ENCODE data around the gene WDR89. TPM values are rescaled to one million over a fixed set of nuclear protein-coding genes. Genes with fewer than 3 reads are reported as not detected.

WDR89 gene, protein sequence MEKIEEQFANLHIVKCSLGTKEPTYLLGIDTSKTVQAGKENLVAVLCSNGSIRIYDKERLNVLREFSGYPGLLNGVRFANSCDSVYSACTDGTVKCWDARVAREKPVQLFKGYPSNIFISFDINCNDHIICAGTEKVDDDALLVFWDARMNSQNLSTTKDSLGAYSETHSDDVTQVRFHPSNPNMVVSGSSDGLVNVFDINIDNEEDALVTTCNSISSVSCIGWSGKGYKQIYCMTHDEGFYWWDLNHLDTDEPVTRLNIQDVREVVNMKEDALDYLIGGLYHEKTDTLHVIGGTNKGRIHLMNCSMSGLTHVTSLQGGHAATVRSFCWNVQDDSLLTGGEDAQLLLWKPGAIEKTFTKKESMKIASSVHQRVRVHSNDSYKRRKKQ
- 16.9 TPM for polyA plus RNA-seq (2013, experiment 1 of 2)
- polyA plus RNA-seq (2013, experiment 2 of 2), result 16.9 TPM

DNA sequence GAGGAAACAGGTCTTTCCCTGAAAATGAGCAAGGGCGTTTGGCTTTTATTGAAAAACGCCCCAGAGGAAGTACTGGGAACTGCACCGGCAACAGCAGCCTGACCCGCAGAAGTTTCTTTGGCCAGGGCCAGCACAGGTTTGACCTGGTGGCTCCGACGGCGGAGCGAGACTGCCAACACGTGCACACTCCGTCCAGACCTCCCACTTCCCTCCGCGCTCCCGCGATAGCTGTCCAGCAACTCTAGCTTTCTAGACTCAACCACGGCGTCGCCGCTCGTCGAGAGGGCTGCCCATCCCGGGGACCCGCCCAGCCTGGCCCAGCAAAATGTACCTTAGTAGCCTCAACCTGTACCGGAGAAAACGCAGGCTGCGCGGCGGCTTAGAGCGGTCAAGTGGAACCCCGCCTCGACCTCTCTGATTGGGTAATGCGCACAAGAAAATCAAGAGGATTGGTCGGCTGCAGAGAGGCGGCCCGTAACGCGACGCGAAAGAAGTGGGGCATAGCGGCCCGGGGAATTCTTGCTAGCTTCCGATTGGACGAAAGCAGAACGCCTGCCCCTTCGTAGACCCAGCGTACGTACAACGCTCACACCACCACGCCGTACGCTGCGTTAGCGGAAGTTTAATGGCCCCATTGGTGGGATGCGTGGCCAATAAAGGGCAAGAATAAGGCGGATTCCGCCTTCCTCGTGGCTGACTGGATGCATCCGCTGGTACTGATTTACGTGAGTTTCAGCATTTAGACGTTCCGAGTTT lies at the start of gene WDR89:
WDR89 (minus strand) TSS at position 399 of the 756 bp plus-strand sequence. CDS start 41,929 bp downstream, outside the sequence.
- Histone ChIP-seq H3K27me3 (ENCODE audit: control insufficient read depth in 3 of 3, insufficient read depth in 3 of 3, low read depth in 1 of 3, low read length in 3 of 3) (no peaks in the 10 kb centered on the region), H2BK120ac (ENCODE audit: low read depth, low read length) (no peak within 1 kb of the TSS), H2BK5ac (ENCODE audit: low read length) (no peak within 1 kb of the TSS), H3K4me3 (ENCODE audit: low read length in 2 of 2) (peak within 1 kb of the TSS; percentile 66 to 90), H2BK12ac (ENCODE audit: low read length) (no peak within 1 kb of the TSS), H3K4ac (ENCODE audit: low read length) (no peak within 1 kb of the TSS), H3K79me1 (ENCODE audit: low read depth, low read length) (no peaks in the 10 kb centered on the region), H2BK15ac (ENCODE audit: low read length) (no peak within 1 kb of the TSS), H3K36me3 (replicated peaks in 1 of 2; ENCODE audit: control insufficient read depth in 2 of 2, insufficient read depth in 2 of 2, low read length in 2 of 2) (peaks cover 0 to 29% of the 10 kb centered on the region in 2 donors), H3K18ac (ENCODE audit: low read length) (peak within 1 kb of the TSS; percentile 96), H3K4me2 (ENCODE audit: insufficient read depth, low read length, poor library complexity, severe bottlenecking) (peak within 1 kb of the TSS; percentile 75), H4K91ac (ENCODE audit: low read depth, low read length, poor library complexity) (no peak within 1 kb of the TSS), H2AK5ac (ENCODE audit: low read depth, low read length) (no peak within 1 kb of the TSS), H4K8ac (ENCODE audit: low read depth, low read length) (peak within 1 kb of the TSS; percentile 70), H3K9me3 (replicated peaks in 1 of 2; ENCODE audit: control insufficient read depth in 2 of 2, insufficient read depth in 1 of 2, low read depth in 1 of 2, low read length in 2 of 2) (peaks cover 0 to 8% of the 10 kb centered on the region in 2 donors), H3K4me1 (ENCODE audit: control insufficient read depth in 2 of 2, insufficient read depth in 1 of 2, low read depth in 1 of 2, low read length in 2 of 2) (no peaks in the 10 kb centered on the region), H3K9ac (ENCODE audit: low read depth, low read length, poor library complexity) (no peak within 1 kb of the TSS), H3K14ac (ENCODE audit: low read length) (no peak within 1 kb of the TSS), H3K27ac (replicated peaks; ENCODE audit: low read length) (peak within 1 kb of the TSS; percentile 93), H2AFZ (ENCODE audit: low read length) (peak within 1 kb of the TSS; percentile 90), H3K23ac (ENCODE audit: low read depth, low read length, poor library complexity) (peak within 1 kb of the TSS; percentile 90)
- DNase-seq (ENCODE audit: low spot score), result peak; percentile 99
- WGBS, 2 donors (ENCODE audit: extremely low coverage in 2 of 2, insufficient read length in 2 of 2, insufficient replicate concordance in 1 of 2), result no CpG with 5 or more reads among the region's 60 CpGs

DNA sequence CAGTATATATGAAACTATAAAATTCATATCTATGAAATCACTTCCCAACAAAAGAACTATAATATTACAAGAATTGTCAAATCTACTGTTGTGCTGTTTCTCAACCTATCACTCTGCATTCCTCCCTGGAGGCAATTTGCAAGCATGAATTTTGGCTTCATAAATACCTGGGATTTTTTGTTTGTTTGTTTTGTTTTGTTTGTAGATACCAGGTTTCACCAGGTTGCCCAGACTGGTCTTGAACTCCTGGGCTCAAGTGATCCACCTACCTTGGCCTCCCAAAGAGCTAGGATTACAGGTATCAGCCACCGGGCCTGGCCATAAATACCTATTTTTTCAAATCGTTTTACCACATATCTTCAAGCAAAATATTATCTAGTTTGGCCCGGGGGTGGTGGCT lies 47.5 kb upstream of the WDR89 start:
- Histone ChIP-seq H2BK120ac (ENCODE audit: low read depth, low read length) (no peak overlapping the region), H3K23ac (ENCODE audit: low read depth, low read length, poor library complexity) (no peak overlapping the region), H3K36me3 (replicated peaks in 1 of 2; ENCODE audit: control insufficient read depth in 2 of 2, insufficient read depth in 2 of 2, low read length in 2 of 2) (no peaks in the 10 kb centered on the region), H2AFZ (ENCODE audit: low read length) (no peak overlapping the region), H2BK5ac (ENCODE audit: low read length) (no peak overlapping the region), H3K4me3 (ENCODE audit: low read length in 2 of 2) (no peak overlapping the region), H3K79me1 (ENCODE audit: low read depth, low read length) (no peaks in the 10 kb centered on the region), H3K4me1 (ENCODE audit: control insufficient read depth in 2 of 2, insufficient read depth in 1 of 2, low read depth in 1 of 2, low read length in 2 of 2) (no peaks in the 10 kb centered on the region), H3K27me3 (ENCODE audit: control insufficient read depth in 3 of 3, insufficient read depth in 3 of 3, low read depth in 1 of 3, low read length in 3 of 3) (no peaks in the 10 kb centered on the region), H3K14ac (ENCODE audit: low read length) (no peak overlapping the region), H3K4me2 (ENCODE audit: insufficient read depth, low read length, poor library complexity, severe bottlenecking) (no peak overlapping the region), H3K9me3 (replicated peaks in 1 of 2; ENCODE audit: control insufficient read depth in 2 of 2, insufficient read depth in 1 of 2, low read depth in 1 of 2, low read length in 2 of 2) (no peaks in the 10 kb centered on the region), H2BK15ac (ENCODE audit: low read length) (no peak overlapping the region), H4K8ac (ENCODE audit: low read depth, low read length) (no peak overlapping the region), H4K91ac (ENCODE audit: low read depth, low read length, poor library complexity) (no peak overlapping the region), H2BK12ac (ENCODE audit: low read length) (no peak overlapping the region), H3K18ac (ENCODE audit: low read length) (no peak overlapping the region), H3K9ac (ENCODE audit: low read depth, low read length, poor library complexity) (no peak overlapping the region), H3K27ac (replicated peaks; ENCODE audit: low read length) (no peak overlapping the region), H2AK5ac (ENCODE audit: low read depth, low read length) (no peak overlapping the region), H3K4ac (ENCODE audit: low read length) (no peak overlapping the region)
- no peak for DNase-seq (ENCODE audit: low spot score)
- no CpG with 5 or more reads among the region's 3 CpGs for WGBS, 2 donors (ENCODE audit: extremely low coverage in 2 of 2, insufficient read length in 2 of 2, insufficient replicate concordance in 1 of 2)

- no peaks in the 10 kb centered on the region for H3K36me3 ChIP-seq (replicated peaks in 1 of 2; ENCODE audit: control insufficient read depth in 2 of 2, insufficient read depth in 2 of 2, low read length in 2 of 2)
- no peak overlapping the region for H2AK5ac ChIP-seq (ENCODE audit: low read depth, low read length)
- H3K4me3 ChIP-seq (ENCODE audit: low read length in 2 of 2), result no peak overlapping the region
- H3K9me3 ChIP-seq (replicated peaks in 1 of 2; ENCODE audit: control insufficient read depth in 2 of 2, insufficient read depth in 1 of 2, low read depth in 1 of 2, low read length in 2 of 2), result no peaks in the 10 kb centered on the region
- no peak overlapping the region for H2BK12ac ChIP-seq (ENCODE audit: low read length)
- H3K79me1 ChIP-seq (ENCODE audit: low read depth, low read length), result no peaks in the 10 kb centered on the region
- no peak overlapping the region for H3K9ac ChIP-seq (ENCODE audit: low read depth, low read length, poor library complexity)
- H3K27ac ChIP-seq (replicated peaks; ENCODE audit: low read length), result no peak overlapping the region
- no peaks in the 10 kb centered on the region for H3K27me3 ChIP-seq (ENCODE audit: control insufficient read depth in 3 of 3, insufficient read depth in 3 of 3, low read depth in 1 of 3, low read length in 3 of 3)
- no peak overlapping the region for H2BK5ac ChIP-seq (ENCODE audit: low read length)
- no peak overlapping the region for H2BK120ac ChIP-seq (ENCODE audit: low read depth, low read length)
- H2BK15ac ChIP-seq (ENCODE audit: low read length), result no peak overlapping the region
- H3K4ac ChIP-seq (ENCODE audit: low read length), result no peak overlapping the region
- H4K91ac ChIP-seq (ENCODE audit: low read depth, low read length, poor library complexity), result no peak overlapping the region
- no peak overlapping the region for H3K14ac ChIP-seq (ENCODE audit: low read length)
- no peak overlapping the region for H3K4me2 ChIP-seq (ENCODE audit: insufficient read depth, low read length, poor library complexity, severe bottlenecking)
- no peak overlapping the region for H4K8ac ChIP-seq (ENCODE audit: low read depth, low read length)
- H3K23ac ChIP-seq (ENCODE audit: low read depth, low read length, poor library complexity), result no peak overlapping the region
- no peak overlapping the region for H2AFZ ChIP-seq (ENCODE audit: low read length)
- no peaks in the 10 kb centered on the region for H3K4me1 ChIP-seq (ENCODE audit: control insufficient read depth in 2 of 2, insufficient read depth in 1 of 2, low read depth in 1 of 2, low read length in 2 of 2)
- no peak overlapping the region for H3K18ac ChIP-seq (ENCODE audit: low read length)
- no peak for DNase-seq (ENCODE audit: low spot score)
Observed at GRCh38 chr14:63686926-63687325, 45.3 kb upstream of the WDR89 start.

- H3K9me3 ChIP-seq (replicated peaks in 1 of 2; ENCODE audit: control insufficient read depth in 2 of 2, insufficient read depth in 1 of 2, low read depth in 1 of 2, low read length in 2 of 2), result no peaks in the 10 kb centered on the region
- DNase-seq (ENCODE audit: low spot score), result no peak
- no CpG with 5 or more reads among the region's 1 CpG for WGBS, 2 donors (ENCODE audit: extremely low coverage in 2 of 2, insufficient read length in 2 of 2, insufficient replicate concordance in 1 of 2)
- no peak overlapping the region for H3K23ac ChIP-seq (ENCODE audit: low read depth, low read length, poor library complexity)
- no peak overlapping the region for H4K8ac ChIP-seq (ENCODE audit: low read depth, low read length)
- no peaks in the 10 kb centered on the region for H3K27me3 ChIP-seq (ENCODE audit: control insufficient read depth in 3 of 3, insufficient read depth in 3 of 3, low read depth in 1 of 3, low read length in 3 of 3)
- H3K14ac ChIP-seq (ENCODE audit: low read length), result no peak overlapping the region
- no peak overlapping the region for H2BK5ac ChIP-seq (ENCODE audit: low read length)
- H3K4me3 ChIP-seq (ENCODE audit: low read length in 2 of 2), result no peak overlapping the region
- no peak overlapping the region for H4K91ac ChIP-seq (ENCODE audit: low read depth, low read length, poor library complexity)
- H3K79me1 ChIP-seq (ENCODE audit: low read depth, low read length), result no peaks in the 10 kb centered on the region
- no peak overlapping the region for H3K27ac ChIP-seq (replicated peaks; ENCODE audit: low read length)
- H2BK15ac ChIP-seq (ENCODE audit: low read length), result no peak overlapping the region
- H3K18ac ChIP-seq (ENCODE audit: low read length), result no peak overlapping the region
- no peak overlapping the region for H2AFZ ChIP-seq (ENCODE audit: low read length)
- H3K4me2 ChIP-seq (ENCODE audit: insufficient read depth, low read length, poor library complexity, severe bottlenecking), result no peak overlapping the region
- no peak overlapping the region for H3K9ac ChIP-seq (ENCODE audit: low read depth, low read length, poor library complexity)
- no peak overlapping the region for H2BK120ac ChIP-seq (ENCODE audit: low read depth, low read length)
- H3K36me3 ChIP-seq (replicated peaks in 1 of 2; ENCODE audit: control insufficient read depth in 2 of 2, insufficient read depth in 2 of 2, low read length in 2 of 2), result no peaks in the 10 kb centered on the region
- no peak overlapping the region for H2BK12ac ChIP-seq (ENCODE audit: low read length)
- H2AK5ac ChIP-seq (ENCODE audit: low read depth, low read length), result no peak overlapping the region
- H3K4ac ChIP-seq (ENCODE audit: low read length), result no peak overlapping the region
- no peaks in the 10 kb centered on the region for H3K4me1 ChIP-seq (ENCODE audit: control insufficient read depth in 2 of 2, insufficient read depth in 1 of 2, low read depth in 1 of 2, low read length in 2 of 2)
Observed at GRCh38 chr14:63685401-63685800, 43.7 kb upstream of the WDR89 start.
